ENCODE data around the gene ATF6.

DNA sequence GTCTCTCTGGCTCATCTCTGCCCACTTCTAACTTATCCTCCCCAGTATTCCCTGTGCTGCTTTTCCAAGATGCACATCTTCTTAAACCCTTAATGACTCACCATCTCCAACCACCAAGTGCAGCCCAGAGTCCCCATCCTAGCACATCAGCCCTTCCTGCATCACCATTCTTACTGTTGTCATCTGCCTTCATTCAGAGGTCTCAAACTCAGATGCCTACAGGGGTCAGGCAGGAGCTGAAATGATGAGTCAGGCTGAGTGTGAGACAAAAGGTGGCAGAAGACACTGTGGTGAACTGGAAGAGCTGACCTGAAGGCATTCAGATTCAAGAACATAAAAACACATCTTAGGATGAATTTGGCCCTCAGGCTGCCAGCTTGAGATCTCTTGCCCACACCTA lies 223.0 kb downstream of the ATF6 start:
- no peak for TF ChIP-seq POLR2AphosphoS5 (IDR thresholded peaks at IDR 0.05; ENCODE audit: low read depth, low read length)
- TF ChIP-seq CTCF (IDR thresholded peaks at IDR 0.05) = no peak
- no peak for TF ChIP-seq REST (IDR thresholded peaks at IDR 0.05; ENCODE audit: insufficient read depth in 1 of 2, low read depth in 2 of 2, low read length in 1 of 2)
- no peak for TF ChIP-seq SIN3A (IDR thresholded peaks at IDR 0.05; ENCODE audit: borderline replicate concordance, insufficient read depth, low read depth, low read length)

Data from Panc1 (cell line).